Tibial nerve (tissue), 4 donors: ENCODE results near the gene CLVS2. TPM values are rescaled to one million over a fixed set of nuclear protein-coding genes. Genes with fewer than 3 reads are reported as not detected.

ENCODE experiments used
- DNase-seq, 2 donors: peaks; one replicate each; pipeline ENCODE4 v3.0.0-alpha.2; 2019; ENCODE audit warnings: low spot score in 2 of 2
- H3K27ac ChIP-seq, 4 donors: fragments of 200-600 bp; sonication (generic) in 3 of 4; one replicate each; pipeline ENCODE4 v1.5.1; 2017 to 2019; ENCODE audit warnings: mild to moderate bottlenecking in 1 of 4
- H3K27me3 ChIP-seq, 2 donors: fragments of 200-600 bp; sonication (generic) in 1 of 2; one replicate each; pipeline versions ENCODE4 v1.5.1 to v1.6.0; 2017 to 2019
- H3K36me3 ChIP-seq, 3 donors: fragments of 200-600 bp; sonication (generic); one replicate each; pipeline ENCODE4 v1.5.1; 2018 to 2019
- H3K4me1 ChIP-seq, 4 donors: fragments of 200-600 bp; sonication (generic) in 3 of 4; one replicate each; pipeline ENCODE4 v1.5.1; 2017 to 2019
- H3K4me3 ChIP-seq, 4 donors: fragments of 200-600 bp; sonication (generic) in 3 of 4; one replicate each; pipeline ENCODE4 v1.5.1; 2017 to 2019; ENCODE audit warnings: mild to moderate bottlenecking in 1 of 4, moderate library complexity in 1 of 4
- H3K9me3 ChIP-seq, 4 donors: fragments of 200-600 bp; sonication (generic) in 3 of 4; one replicate each; pipeline ENCODE4 v1.5.1; 2017 to 2019
- EP300 ChIP-seq, 2 donors: sonication (generic); formaldehyde crosslinking; IDR thresholded peaks; one replicate each; pipeline ENCODE4 v1.6.1; 2017; ENCODE audit warnings: antibody characterized with exemption in 2 of 2, mild to moderate bottlenecking in 1 of 2
- POLR2A ChIP-seq, 2 donors: fragments of 450-650 bp; IDR thresholded peaks; one replicate each; pipeline ENCODE4 v1.6.1; 2017; ENCODE audit warnings: antibody characterized with exemption in 2 of 2, mild to moderate bottlenecking in 2 of 2, moderate library complexity in 2 of 2
- WGBS, 2 donors: methylation state at CpG; one replicate each; pipeline ENCODE4 v1.1.5; 2018; 5-methylcytosine and 5-hydroxymethylcytosine counted together
- total RNA-seq, 4 donors: library from RNA; depleted of rRNA; stranded (reverse); fragments of >200 nt; gene quantifications; one replicate each; pipeline ENCODE4 v1.1.0, GENCODE V29; 2016
- TF ChIP-seq, protein P1 (sequence below), 5 experiments: fragments of 200-600 bp in 3 of 5; fragments of 450-650 bp in 2 of 5; sonication (generic) in 3 of 5; IDR thresholded peaks; one replicate each; pipeline ENCODE4 v1.5.1; 2016 to 2019; ENCODE audit warnings: antibody characterized with exemption in 5 of 5, mild to moderate bottlenecking in 3 of 5, moderate library complexity in 2 of 5

CLVS2 gene
- total RNA-seq, 4 donors from 2014 or later = under 0.01 to 0.22 (median under 0.01) TPM

DNA sequence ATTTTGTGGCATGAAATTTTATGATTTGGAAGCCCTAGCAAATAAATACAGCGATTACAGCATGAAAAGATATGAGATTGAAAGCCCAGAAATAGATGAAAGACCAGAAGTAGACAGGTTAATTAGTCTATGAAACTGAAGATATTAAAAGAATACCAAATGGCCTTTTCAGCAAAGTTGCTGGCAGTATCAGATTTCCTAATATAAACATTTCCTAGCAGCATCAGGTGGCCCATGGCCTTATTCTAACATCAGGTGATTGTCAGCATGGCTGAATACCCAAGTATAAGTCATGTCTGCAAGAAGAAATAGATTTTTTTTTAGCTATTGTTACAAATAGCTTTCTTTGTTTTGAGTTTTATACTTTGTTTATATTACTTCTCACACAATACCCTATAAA, 93.2 kb downstream of the CLVS2 start:
- H3K4me3 ChIP-seq = no peak overlapping the region
- 74 to 75% methylated on average over 1 of the region's 1 CpG for WGBS, 2 donors
- H3K36me3 ChIP-seq = no peaks in the 10 kb centered on the region
- no peak for DNase-seq
- TF ChIP-seq POLR2A (IDR thresholded peaks at IDR 0.05) (no peak), EP300 (IDR thresholded peaks at IDR 0.05) (no peak)
- TF ChIP-seq, protein P1, sequence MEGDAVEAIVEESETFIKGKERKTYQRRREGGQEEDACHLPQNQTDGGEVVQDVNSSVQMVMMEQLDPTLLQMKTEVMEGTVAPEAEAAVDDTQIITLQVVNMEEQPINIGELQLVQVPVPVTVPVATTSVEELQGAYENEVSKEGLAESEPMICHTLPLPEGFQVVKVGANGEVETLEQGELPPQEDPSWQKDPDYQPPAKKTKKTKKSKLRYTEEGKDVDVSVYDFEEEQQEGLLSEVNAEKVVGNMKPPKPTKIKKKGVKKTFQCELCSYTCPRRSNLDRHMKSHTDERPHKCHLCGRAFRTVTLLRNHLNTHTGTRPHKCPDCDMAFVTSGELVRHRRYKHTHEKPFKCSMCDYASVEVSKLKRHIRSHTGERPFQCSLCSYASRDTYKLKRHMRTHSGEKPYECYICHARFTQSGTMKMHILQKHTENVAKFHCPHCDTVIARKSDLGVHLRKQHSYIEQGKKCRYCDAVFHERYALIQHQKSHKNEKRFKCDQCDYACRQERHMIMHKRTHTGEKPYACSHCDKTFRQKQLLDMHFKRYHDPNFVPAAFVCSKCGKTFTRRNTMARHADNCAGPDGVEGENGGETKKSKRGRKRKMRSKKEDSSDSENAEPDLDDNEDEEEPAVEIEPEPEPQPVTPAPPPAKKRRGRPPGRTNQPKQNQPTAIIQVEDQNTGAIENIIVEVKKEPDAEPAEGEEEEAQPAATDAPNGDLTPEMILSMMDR (IDR thresholded peaks at IDR 0.05) = no peak
- H3K27ac ChIP-seq = no peak overlapping the region
- no peaks in the 10 kb centered on the region for H3K27me3 ChIP-seq
- H3K9me3 ChIP-seq = no peaks in the 10 kb centered on the region
- H3K4me1 ChIP-seq = no peaks in the 10 kb centered on the region

DNA sequence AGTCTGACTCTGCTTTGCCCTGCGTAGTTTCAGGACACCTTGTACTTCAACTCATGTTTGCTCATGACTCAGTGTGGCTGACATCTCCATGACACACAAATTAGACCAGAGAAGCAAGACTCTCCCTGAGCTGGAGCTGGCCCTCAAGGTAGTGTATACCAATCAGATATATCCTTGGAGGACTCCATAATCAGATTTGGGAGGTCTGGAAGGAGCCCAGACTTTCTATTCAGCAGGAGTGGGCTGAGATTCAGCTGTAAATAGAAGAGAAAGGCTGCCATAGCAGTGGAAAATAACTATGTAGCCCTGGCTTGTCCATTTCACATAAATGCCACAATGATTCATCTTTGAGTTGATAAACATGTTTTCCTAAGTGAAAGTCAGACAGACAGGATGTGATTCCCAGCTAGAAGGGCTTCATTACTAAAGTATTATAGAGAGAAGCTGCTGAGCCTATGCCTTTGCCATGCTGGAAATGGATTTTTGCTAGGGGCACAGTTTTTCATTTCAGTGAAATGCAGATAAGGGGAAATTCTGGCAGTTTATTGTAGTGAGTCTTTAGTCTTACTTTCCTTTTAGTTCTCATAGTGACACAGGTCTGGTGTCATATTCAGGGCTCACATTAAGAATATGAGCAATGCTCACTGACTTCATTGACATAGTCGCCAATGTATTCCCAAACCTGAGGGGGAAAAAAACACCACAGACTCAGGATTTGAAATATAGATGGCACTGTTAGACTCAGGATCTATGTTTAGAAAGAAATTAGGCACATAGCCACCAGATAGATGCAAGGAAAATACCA, 95.3 kb downstream of the CLVS2 start:
- 95 to 96% methylated on average over 2 of the region's 2 CpGs for WGBS, 2 donors
- no peaks in the 10 kb centered on the region for H3K36me3 ChIP-seq
- H3K27me3 ChIP-seq = no peaks in the 10 kb centered on the region
- H3K4me1 ChIP-seq = no peaks in the 10 kb centered on the region
- H3K4me3 ChIP-seq = no peak overlapping the region
- no peaks in the 10 kb centered on the region for H3K9me3 ChIP-seq
- DNase-seq = no peak
- TF ChIP-seq EP300 (IDR thresholded peaks at IDR 0.05) (no peak), POLR2A (IDR thresholded peaks at IDR 0.05) (no peak)
- TF ChIP-seq, protein P1 (IDR thresholded peaks at IDR 0.05) = no peak
- H3K27ac ChIP-seq = no peak overlapping the region

DNA sequence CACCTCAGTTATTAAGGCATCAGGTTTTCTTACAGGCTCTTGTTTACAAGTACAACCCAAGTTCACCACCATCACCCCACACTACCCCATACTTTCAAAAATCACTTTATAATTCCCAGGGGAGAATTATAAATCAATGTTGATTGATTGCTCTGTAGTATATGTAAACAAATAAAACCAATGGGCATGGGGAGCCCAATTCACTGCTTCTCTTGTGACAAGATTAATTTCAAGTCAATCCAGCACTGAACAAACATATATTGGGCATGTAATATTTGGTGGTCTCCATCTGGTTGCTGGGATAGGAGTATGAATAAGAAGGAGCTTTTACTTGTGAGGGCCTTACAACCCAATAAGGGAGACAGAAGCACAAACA, 95.8 kb downstream of the CLVS2 start:
- H3K27me3 ChIP-seq = no peaks in the 10 kb centered on the region
- no peak overlapping the region for H3K27ac ChIP-seq
- H3K4me1 ChIP-seq = no peaks in the 10 kb centered on the region
- no peaks in the 10 kb centered on the region for H3K9me3 ChIP-seq
- no peak for TF ChIP-seq EP300 (IDR thresholded peaks at IDR 0.05)
- TF ChIP-seq POLR2A (IDR thresholded peaks at IDR 0.05) = no peak
- TF ChIP-seq, protein P1 (IDR thresholded peaks at IDR 0.05) = no peak
- no peak for DNase-seq
- H3K4me3 ChIP-seq = no peak overlapping the region
- H3K36me3 ChIP-seq = no peaks in the 10 kb centered on the region

DNA sequence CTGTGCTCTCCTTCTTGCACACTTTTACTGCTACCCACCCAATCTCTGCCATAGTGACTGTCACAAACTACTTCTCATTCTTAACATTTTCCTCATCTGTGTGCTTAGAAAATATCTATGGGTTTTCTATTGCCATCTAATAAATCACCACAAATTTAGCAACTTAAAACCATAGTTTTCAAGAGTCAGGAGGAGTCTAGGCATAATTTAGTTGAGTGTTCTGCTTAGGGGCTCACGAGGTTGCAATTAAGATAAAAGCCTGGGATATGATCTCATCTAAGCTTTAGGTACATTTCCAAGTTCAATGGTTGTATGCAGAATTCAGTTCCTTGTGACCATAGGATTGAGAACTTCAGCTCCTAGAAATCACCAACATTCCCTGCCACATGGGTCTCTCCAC, 98.8 kb downstream of the CLVS2 start:
- no peak overlapping the region for H3K4me3 ChIP-seq
- WGBS, 2 donors = 70 to 73% methylated on average over 1 of the region's 1 CpG
- TF ChIP-seq EP300 (IDR thresholded peaks at IDR 0.05) (no peak), POLR2A (IDR thresholded peaks at IDR 0.05) (no peak)
- TF ChIP-seq, protein P1 (IDR thresholded peaks at IDR 0.05) = no peak
- no peak overlapping the region for H3K27ac ChIP-seq
- no peaks in the 10 kb centered on the region for H3K27me3 ChIP-seq
- no peaks in the 10 kb centered on the region for H3K9me3 ChIP-seq
- H3K36me3 ChIP-seq = no peaks in the 10 kb centered on the region
- no peaks in the 10 kb centered on the region for H3K4me1 ChIP-seq
- DNase-seq = no peak

DNA sequence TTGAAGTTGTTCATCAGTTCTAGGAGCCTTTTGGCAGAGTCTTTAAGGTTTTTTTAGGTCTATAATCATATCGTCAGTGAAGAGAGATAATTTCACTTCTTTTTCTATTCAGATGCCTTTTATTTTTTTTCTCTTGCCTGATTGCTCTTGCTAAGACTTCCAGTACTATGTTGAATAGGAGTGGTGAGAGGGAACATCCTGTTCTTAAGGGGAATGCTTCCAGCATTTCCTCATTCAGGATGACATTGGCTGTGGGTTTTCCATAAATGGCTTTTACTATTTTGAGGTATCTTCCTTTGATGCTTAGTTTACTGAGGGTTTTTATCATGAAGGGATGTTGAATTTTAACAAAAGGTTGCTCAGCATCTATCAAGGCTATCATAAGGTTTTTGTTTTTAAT, 109.5 kb downstream of the CLVS2 start:
- Histone ChIP-seq H3K4me1 (no peaks in the 10 kb centered on the region), H3K4me3 (no peak overlapping the region), H3K36me3 (no peaks in the 10 kb centered on the region), H3K27me3 (no peaks in the 10 kb centered on the region), H3K9me3 (peaks cover 0 to 2% (median 0%) of the 10 kb centered on the region in 4 donors), H3K27ac (no peak overlapping the region)
- TF ChIP-seq POLR2A (IDR thresholded peaks at IDR 0.05) (no peak), EP300 (IDR thresholded peaks at IDR 0.05) (no peak)
- TF ChIP-seq, protein P1 (IDR thresholded peaks at IDR 0.05) = no peak
- no peak for DNase-seq
- 63 to 66% methylated on average over 1 of the region's 1 CpG for WGBS, 2 donors
